DMS153 treated with DMSO at 0.1 percent for 48 hours (cell line): ENCODE data around the gene RALGPS1.

ENCODE experiments used
- DNase-seq: peaks from one replicate; lab custom pipeline; 2025; ENCODE audit not compliant: unreplicated experiment; lab: John Stamatoyannopoulos, UW

RALGPS1 gene

DNA sequence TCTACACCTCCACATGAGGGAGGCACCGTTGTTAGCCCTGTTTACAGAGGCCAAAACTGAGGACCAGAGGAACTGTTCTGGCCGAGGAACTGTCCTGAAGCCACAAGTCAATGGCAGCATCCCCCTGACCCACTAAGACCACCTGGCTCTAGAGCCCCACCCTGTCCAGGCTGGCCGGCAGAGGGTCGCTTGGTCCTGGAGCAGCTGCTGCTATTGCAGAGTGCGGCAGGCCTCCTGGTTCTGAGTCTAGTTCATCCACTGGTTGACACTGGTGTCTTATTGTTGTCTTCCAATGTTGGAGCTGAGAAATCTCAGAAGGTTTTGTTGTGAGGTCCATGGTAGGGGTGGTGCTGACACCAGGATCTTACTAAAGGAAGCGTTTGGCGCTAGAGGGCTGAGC lies 234.4 kb downstream of the RALGPS1 start:
- DNase-seq, result no peak

DNA sequence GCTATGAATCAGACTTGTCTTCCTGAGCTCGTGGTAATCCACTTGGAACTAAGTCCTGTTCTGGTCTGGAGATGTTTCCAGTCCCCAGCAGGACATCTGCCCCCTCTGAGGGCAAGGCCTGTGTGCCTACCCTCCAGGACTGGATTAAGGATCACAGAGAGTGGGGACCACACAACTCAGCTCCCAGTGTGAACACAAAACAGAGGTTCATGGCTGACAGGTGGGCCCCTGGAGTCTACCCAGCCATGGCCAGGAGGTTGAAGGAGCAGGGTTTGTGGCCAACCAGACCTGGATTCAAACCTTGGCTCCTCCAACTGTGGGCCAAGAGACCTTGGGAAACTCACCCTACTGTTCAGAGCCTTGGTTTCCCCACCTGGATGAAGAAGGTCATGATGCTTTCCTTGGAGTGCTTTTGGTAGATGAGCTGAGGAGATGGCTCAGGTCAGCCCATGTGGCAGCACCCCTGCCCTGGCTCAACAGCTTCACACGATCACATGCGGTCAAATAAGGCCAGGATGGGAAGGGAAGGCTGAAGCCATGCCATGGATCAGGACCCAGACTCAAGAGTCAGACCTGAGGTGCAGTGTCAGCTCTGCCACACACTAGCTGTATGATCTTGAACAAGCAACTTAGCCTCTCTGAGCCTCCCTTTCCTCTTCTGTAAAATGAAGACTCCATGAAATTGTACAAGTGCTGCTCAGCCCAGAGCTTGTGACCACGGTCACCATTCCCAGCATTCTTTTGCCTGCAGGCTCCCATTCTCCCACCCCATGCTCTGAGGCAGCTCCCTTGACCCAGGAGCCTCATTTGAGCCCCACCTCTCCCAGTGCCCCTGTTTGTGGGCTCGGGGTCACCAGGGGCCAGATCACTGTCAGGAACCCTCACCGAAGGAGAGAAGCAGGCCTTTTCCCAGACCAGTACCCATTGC lies 235.1 kb downstream of the RALGPS1 start:
- DNase-seq, result no peak

DNA sequence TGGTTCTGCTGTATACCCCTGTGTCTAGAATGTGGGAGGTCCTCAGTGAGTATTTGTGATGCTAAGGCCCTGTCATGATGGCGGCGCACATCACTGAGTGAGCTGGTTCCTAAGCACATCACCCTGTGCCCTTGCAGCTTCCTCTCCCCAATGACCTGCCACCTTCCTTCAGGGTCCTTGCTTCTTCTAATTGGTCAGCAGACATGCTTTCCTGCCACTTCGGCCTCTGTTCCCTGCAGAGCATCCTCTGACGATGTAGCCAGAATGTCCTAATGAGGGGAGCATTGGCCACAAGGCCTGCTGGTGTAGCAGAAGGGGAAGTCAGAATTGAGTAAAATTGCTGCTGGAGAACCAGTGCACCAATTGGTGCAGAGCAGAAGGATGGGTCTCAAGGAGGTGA lies 238.9 kb downstream of the RALGPS1 start:
- DNase-seq, result no peak

DNA sequence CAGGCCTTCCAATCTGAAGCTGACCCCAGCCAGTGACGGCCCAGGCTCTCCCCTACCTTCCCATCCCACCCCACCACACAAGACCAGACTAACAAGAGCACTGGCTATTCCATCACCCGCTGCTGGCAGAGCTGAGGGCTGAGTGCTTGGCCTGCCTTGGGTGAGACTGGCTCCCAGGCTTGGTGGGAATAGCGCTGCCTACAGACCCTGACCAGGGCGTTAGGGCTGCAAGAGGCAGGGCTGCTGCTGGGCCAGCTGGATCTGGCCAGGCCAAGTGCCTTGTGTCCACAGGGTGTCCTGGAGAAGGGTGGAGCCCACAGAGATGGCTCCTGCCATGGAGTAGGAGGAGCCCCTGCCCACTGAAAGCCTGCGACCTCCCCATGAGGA lies 239.4 kb downstream of the RALGPS1 start:
- no peak for DNase-seq

DNA sequence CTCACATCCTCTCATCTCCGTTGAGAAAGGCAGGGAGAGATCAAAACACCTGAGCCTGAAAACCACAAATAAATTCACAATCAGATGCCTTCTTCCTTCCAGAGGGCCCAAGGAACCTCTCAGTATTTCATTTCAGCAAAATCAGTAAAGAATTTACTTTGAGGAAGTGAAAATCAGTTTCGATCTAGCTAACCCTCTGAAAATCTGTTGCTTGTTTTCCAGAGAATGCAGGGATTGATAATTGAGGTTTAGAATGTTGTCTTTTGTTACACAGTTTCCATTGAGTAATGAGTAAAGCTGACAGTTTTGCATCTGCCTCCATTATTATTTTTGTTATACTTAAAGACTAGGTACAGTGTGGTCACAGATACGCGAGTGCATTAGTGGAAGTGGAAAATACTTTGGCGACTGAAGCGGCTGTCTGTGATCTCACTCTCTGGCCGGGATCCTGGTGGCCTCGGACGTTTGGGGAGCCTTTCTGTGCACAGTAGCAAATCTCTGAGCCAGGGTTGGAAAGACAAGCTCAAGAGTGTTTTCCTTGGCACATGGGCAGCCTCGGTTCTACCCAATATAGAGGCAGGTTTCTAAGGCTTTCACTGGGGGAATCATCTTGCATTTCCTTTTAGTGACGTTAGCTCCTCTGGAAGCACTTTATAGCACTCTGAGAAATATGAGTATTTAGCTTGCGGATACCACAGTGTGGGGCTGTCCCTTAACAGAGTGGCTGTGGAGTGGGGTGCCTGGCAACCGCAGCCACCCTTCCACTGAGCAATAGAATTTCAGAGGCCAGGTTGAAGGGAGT lies 240.0 kb downstream of the RALGPS1 start:
- DNase-seq, result no peak

DNA sequence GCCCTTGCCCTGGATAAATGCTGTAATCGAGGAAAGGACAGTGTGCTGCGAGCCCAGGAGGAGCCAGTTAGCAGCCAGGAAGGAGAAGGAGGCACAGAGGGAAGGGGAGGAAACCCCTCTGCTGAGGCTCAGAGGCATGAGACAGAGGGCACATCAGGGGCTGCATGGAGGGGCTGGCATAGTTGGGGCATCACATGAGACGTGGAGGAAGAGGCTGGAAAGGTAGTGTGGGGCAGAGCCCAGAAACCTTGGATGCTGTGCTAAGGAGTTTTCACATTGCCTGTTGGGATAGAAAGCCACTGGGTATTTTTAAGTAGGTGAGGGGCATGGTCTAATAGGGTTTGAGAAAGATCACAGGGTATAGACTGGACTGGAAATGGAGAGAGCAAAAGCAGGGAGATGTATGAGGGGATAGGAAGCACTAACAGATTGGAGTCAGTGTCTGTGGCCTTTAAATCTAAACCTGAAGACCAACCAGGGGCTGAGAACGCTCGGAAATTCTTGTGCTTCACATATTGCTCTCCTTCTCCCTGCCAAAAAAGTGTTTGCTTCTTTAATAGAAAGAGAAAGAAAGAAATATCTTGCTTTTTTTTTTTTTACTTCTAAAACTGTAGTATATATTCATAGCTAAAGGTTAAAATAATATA lies 240.9 kb downstream of the RALGPS1 start:
- DNase-seq, result no peak

DNA sequence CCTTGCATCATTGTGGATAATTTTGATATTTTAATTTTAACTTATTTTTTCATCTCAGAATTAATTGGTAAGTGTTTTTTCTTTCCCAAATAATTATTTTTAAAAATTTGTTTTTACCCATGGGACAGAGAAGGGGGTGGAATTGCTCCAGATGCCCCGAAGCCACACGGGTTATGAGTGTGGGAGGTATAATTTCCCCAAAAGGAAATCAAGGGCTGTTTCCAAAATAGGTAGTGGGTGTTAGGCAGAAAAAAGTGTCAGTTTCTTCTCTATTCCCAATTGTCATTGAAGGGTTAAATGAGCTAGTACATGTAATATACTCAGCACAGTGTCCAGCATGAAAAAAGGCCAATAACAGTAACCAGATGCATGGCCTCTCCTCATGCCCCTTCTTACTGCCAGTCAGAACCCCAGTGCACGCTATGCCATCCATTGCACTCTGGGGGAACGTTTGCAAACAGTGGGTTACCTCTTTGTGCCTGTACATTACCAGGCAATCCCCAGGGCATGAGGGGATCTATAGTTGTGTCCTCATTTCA lies 244.3 kb downstream of the RALGPS1 start:
- DNase-seq, result no peak

DNA sequence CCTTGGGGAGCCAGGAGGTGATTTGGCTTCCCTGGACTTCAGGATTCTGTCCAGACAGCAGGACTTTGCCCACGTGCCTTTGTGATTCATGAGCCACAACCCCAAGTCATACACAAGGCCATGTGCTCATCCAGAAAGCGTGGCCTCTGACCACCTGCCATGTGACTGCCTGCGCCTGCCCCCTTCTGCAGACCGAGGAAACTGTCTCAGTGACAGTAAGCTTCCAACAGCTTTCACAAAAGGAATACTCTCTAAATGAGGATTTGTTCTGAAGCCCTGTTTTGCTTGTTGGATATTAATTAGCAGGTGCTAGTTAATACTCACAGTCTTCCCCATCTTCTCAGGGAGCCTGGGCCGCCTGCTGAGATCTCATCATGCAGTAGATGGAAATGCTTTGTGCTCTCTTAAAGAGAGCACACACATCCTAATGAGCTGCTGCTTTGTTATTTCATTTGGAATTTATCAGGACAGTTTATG lies 244.8 kb downstream of the RALGPS1 start:
- DNase-seq, result no peak

DNA sequence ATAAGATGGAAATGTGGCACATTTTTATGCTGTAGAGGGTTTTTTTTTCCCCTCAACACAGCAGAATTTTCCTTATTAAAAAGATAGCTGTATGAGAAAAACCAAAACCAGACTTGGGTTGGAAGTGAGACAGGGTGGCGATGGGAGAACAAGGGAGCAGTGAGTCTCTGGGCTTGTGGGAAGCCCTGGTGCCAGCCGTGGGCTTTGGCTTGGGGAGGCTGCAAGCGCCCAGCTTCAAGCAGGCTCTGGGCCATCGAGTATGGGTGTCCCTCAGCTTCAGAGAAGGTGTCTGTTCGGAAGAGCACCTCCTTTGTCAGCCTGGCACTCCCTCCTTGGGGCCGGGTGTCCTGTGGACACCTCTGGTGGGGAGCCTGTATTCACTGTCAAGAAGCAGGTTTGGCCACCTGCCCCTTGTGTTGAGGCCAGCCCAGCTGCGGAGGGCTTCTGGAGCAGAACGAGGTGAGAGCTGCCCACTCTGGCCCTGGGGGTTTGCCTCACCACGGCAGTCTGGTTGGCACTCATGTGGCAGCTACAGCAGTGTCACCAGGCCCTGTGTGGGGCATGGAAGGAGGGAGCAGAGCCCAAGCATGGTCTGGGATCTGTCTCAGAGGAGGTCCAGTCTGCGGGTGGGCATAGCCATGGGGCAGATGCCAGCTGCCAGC lies 245.5 kb downstream of the RALGPS1 start:
- no peak for DNase-seq

DNA sequence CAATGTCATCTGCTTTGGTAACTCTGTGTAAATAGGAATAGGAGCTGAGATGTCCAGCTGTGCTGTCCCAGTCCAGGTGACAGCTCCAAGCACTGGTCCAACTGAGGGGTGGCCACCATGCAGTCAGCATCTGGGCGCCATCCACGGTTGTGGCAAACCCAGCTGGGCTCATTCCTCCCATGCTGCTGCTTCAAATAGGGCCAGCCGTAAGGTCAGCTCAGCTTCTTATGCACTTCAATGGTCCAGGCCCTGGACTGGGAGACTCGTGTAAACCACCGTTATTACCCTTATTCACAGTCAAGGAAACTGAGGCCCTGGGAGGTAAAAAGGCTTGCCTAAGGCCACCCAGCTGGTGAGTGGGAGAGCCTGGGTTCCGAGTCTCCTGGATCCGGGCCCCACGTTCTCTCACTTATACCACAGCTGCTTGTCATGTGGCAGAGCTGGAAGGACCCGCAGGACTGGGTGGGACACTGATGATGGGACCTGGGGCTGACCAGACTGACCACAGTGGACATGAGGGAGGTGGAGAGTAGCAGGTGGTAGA lies 246.6 kb downstream of the RALGPS1 start:
- no peak for DNase-seq

DNA sequence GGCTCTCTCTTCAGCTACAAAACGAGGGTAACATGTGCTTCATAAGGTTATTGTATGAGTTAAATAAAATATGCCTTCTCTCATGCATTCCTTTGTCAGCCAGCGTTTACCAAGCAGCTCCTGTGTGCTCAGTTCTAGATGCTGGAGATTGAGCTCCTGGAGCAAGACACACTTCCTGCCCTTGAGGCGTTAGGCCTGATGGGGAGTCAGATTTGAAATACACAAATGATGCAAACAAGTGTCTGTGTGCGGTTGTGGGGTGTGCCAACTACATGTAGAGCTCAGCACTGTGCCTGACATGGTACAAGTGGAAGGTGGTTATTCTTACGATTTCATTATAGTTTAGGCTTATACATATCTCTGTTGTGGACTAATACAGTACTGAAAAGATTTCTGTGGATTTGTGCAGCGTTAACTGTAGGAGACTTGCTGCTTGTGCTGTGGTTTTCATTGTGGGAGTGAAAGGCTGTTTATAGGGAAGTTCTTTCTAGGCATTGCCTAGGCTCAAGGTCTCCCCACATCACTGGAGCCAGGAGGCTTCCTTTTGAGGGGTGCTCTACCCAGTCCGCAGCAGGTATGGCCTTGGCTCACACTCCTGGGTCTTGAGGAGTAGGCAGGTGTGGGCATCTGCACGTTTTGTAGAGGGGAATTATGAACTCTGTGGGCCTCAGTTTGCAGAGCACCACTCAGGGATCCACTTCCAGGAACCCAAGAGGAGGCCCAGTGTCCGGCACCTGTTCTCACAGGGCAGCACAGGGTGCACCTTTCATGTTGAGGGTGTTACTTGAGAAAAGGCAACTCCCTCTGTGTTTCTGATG lies 247.7 kb downstream of the RALGPS1 start:
- no peak for DNase-seq

DNA sequence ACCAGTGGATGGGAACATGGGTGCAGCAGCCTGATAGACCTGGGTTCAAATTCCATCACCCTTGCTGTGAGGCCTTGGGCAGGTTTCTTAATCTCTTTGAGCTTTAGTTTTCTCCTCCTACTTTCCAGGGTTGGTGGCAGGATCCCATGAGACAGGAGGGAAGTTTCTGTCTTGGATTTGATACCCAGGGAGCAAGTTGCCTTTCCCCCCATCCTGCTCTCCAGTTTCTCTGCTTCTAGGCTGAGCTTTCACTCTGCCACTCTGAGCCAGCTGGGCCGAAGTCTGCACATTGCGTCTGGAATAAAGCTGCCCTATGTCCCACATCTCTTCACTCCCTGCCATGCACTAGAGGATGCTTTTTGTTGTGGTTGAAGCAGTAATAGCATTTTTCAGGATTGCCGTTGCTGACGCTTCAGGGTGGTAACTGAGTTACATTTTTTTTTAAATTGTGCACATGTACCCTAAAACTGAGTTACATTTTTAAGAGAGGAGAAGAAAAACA lies 248.3 kb downstream of the RALGPS1 start:
- no peak for DNase-seq

DNA sequence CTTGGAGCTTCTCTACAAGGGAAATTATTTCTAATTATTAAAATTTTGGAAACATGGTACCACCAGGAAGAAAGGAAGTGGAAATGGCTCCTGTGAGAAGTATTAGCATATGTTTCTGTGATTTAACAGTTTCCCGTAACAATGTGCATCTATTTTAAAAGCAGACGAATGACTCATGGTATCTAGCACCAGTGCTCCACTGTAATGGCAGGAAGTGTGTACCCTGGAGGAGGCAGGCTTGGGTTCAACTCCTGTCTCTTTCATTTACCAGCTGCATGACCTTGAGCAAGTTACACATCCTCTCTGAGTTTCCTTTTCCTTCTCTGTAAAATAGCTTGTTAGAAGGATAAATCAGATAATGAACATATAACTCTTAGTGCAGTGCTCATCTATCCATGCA lies 248.8 kb downstream of the RALGPS1 start:
- DNase-seq, result no peak

DNA sequence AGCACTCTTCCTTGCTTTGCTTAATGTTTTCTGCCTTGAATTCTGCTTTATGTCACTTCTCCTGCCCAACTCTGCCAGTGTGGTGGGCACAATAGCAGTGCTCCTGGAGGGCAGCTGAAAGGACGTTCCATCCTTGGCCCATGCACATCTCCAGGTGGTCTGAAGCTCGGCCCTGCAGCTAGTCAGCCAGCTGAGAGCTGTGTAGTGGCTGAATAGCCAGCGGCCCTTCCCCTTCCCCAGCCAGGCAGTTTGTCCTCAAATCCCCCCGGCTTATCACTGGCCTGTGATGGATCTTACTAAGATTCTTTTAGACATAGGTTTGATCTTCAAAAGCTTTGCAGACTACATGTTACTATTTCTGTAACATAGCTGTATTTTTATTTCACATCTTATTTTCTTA lies 250.5 kb downstream of the RALGPS1 start:
- DNase-seq, result no peak

DNA sequence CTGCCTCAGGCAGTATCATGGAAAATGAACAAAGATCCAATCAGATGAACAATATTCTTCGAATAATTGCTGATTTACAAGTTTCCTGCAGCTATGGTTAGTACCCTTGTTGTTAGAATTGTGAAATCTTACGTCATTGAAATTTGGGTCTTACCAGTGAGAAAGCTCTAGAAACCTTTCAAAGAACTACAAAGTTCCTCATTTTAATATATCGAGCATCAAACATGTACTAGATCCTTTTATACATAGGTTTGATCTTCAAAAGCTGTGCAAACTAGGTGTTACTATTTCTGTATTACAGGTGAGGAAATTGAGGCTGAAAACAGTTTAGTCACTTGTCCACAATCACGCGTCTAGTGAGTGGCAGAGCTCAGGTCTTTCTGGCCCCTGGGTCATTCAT lies 251.5 kb downstream of the RALGPS1 start:
- DNase-seq, result no peak

DNA sequence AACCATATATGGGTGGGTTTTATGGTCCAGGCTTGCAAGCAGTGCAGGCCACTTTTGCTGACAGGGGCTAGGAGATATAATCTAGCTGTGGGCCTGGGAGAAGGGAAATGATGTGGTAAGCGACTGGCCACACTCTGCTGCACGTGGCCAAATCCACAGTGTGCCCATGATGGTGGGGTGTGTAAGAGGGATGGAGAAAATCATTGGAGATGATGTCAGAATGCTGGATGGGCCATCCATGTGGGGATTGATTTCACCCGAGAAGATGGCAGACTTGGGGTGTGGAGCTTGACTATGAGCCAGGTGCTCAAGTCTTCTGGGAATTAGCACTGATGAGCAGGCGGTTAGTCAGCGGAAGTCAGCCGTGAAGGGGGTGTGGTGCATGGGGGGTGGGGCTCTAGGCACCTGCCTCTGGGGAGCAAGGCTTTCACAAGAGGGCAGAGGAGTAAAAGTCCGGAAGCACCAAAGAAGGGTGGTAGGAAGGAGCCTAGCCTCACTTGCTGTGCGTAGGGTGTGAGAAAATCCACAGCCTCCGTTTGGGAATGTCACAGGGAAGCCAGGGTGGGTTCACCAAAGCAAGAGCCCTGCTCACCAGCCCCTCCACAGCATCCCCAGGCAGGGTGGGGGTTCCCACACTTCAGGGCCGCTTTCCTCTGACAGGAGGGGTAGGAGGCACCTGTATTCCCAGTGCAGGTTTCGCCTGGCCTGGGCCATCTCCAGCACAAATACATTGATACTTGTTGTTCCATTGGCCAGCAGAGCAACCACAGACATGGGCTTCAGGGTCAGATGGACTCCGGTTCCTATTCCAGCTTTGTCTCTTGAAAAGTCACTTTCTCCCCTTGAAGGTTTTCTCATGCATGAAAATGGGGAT lies 252.3 kb downstream of the RALGPS1 start:
- DNase-seq, result no peak

DNA sequence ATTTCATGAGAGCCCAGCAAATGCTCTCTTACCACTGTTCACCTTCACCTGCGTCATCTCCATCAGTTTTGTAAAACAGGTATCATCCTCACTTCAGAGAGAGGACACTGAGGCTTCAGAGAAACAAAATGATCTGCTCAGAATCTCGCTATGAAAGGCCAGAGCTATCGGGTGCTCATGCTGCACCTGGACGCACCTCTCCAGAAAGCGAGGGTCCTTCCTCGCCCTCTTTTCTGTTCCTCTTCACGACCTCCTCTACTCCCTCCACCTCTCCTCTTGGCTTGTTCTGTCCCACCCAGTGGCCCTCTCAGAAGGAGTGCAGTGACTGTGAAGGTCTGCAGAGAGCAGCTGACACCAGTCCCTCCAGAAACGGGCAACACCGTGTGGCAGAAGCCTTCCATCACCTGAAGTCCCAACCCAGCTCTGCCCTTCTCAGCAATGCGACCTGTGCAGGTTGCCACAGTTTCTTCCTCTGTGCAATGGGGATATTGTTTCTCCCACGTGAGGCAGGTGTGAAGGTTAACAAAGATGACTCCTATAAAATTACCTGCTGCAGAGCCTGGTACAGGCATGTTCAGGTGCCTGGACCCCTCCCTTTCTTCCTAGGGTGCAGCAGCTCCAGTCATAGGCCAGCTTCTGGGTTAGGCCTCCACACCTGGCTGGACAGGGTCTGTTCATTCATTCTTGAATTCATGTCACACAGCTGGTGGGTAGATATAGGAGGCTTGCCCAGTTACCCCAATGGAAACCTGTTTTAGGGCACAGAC lies 253.2 kb downstream of the RALGPS1 start:
- DNase-seq, result no peak
